Gastrocnemius medialis (tissue), 4 donors: ENCODE data around the gene SEPTIN6.

Source experiments
- POLR2A ChIP-seq, 2 donors: fragments of 450-650 bp; IDR thresholded peaks; one replicate each; pipeline ENCODE4 v1.6.1; 2017; ENCODE audit warnings: antibody characterized with exemption in 2 of 2, mild to moderate bottlenecking in 2 of 2, moderate library complexity in 2 of 2
- TF ChIP-seq, protein P1 (sequence below), 5 experiments: fragments of 450-650 bp in 3 of 5; fragments of 200-600 bp in 2 of 5; sonication (generic) in 2 of 5; IDR thresholded peaks in 4 of 5; conservative IDR thresholded peaks in 1 of 5; 1 replicate in 4 of 5; 2 replicates in 1 of 5; pipeline ENCODE4 v1.5.1; 2016 to 2019; ENCODE audit warnings: antibody characterized with exemption in 5 of 5, mild to moderate bottlenecking in 3 of 5, moderate library complexity in 3 of 5

DNA sequence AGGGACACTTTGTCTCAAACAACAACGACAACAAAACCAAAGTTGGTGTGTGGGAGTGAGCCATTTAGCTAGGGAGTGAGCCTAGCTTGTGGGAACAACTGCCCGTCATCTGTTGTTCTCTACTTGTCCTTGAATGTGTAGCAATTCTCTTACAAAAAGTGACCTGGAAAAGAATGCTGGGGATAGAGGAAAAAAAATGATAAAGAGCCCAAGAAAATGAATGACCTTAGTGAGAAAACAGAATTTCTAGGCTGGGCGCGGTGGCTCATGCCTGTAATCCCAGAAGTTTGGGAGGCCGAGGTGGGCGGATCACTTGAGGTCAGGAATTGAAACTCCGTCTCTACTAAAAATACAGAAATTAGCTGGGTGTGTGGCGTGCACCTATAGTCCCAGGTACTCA, 19.6 kb downstream of the SEPTIN6 start:
- TF ChIP-seq, protein P1, sequence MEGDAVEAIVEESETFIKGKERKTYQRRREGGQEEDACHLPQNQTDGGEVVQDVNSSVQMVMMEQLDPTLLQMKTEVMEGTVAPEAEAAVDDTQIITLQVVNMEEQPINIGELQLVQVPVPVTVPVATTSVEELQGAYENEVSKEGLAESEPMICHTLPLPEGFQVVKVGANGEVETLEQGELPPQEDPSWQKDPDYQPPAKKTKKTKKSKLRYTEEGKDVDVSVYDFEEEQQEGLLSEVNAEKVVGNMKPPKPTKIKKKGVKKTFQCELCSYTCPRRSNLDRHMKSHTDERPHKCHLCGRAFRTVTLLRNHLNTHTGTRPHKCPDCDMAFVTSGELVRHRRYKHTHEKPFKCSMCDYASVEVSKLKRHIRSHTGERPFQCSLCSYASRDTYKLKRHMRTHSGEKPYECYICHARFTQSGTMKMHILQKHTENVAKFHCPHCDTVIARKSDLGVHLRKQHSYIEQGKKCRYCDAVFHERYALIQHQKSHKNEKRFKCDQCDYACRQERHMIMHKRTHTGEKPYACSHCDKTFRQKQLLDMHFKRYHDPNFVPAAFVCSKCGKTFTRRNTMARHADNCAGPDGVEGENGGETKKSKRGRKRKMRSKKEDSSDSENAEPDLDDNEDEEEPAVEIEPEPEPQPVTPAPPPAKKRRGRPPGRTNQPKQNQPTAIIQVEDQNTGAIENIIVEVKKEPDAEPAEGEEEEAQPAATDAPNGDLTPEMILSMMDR (IDR thresholded peaks at IDR 0.05 in 4 of 5, conservative IDR thresholded peaks at IDR 0.05 in 1 of 5) = no peak
- TF ChIP-seq POLR2A (IDR thresholded peaks at IDR 0.05) = no peak
